HepG2 (cell line): ENCODE results near the gene SLC25A19. TPM values are rescaled to one million over a fixed set of nuclear protein-coding genes. Genes with fewer than 3 reads are reported as not detected.
A peak's percentile ranks its signal among the peaks of the same experiment; 100 is the strongest.

Source experiments
- HNF4G ChIP-seq, 2 experiments: sonication (generic) in 1 of 2; formaldehyde crosslinking in 1 of 2; IDR thresholded peaks; 2 replicates each; pipeline versions ENCODE4 v1.4.0 to v1.6.1; 2011 to 2020; ENCODE audit warnings: borderline replicate concordance in 2 of 2, low read depth in 2 of 2, mild to moderate bottlenecking in 2 of 2, low read length in 1 of 2, missing genetic modification reagents in 1 of 2, moderate library complexity in 1 of 2
- JUN ChIP-seq: sonication (generic); formaldehyde crosslinking; IDR thresholded peaks from 2 replicates; pipeline ENCODE4 v1.4.0; 2020; ENCODE audit warnings: mild to moderate bottlenecking, missing genetic modification reagents
- MXI1 ChIP-seq: IDR thresholded peaks from 3 replicates; pipeline ENCODE4 v1.6.1; 2012; ENCODE audit warnings: low read depth, low read length, inconsistent platforms, borderline replicate concordance
- NPAS2 ChIP-seq: sonication (generic); formaldehyde crosslinking; IDR thresholded peaks from 2 replicates; pipeline ENCODE4 v1.8.0; 2022; ENCODE audit warnings: mild to moderate bottlenecking, missing genetic modification reagents, borderline replicate concordance
- RARG ChIP-seq: sonication (generic); formaldehyde crosslinking; IDR thresholded peaks from 2 replicates; pipeline ENCODE4 v1.4.0; 2020; ENCODE audit warnings: low read depth, mild to moderate bottlenecking, missing genetic modification reagents
- ZNF232 ChIP-seq: sonication (generic); formaldehyde crosslinking; IDR thresholded peaks from 2 replicates; pipeline ENCODE4 v1.4.0; 2020; ENCODE audit warnings: missing genetic modification reagents, borderline replicate concordance
- ZNF501 ChIP-seq: sonication (generic); formaldehyde crosslinking; IDR thresholded peaks from 2 replicates; pipeline ENCODE4 v1.5.1; 2020; ENCODE audit warnings: mild to moderate bottlenecking, moderate library complexity, missing genetic modification reagents
- ZNF782 ChIP-seq: sonication (generic); formaldehyde crosslinking; IDR thresholded peaks from 2 replicates; pipeline ENCODE4 v1.4.0; 2020; ENCODE audit warnings: missing genetic modification reagents, mild to moderate bottlenecking, borderline replicate concordance
- ZNF790 ChIP-seq: sonication (generic); formaldehyde crosslinking; IDR thresholded peaks from 2 replicates; pipeline ENCODE4 v1.8.0; 2022; ENCODE audit warnings: missing genetic modification reagents, mild to moderate bottlenecking, borderline replicate concordance
- polyA plus RNA-seq, 8 experiments: library from polyadenylated mRNA; depleted of rRNA in 3 of 8; stranded (reverse) in 7 of 8; unstranded in 1 of 8; fragments of >200 nt; fragmentation: Illumina TruSeq in 4 of 8; extraction: Trizol in 4 of 8; gene quantifications; 2 replicates each; pipeline versions ENCODE4 v1.2.1 to v1.2.3, GENCODE V29; 2011 to 2016; ENCODE audit warnings: low read depth in 4 of 8, missing spikeins in 1 of 8, mixed read lengths in 1 of 8; ENCODE audit not compliant: insufficient read depth in 1 of 8
- total RNA-seq, 5 experiments: library from RNA; depleted of rRNA; stranded (reverse); fragments of >200 nt; fragmentation: Illumina TruSeq; extraction: Trizol; gene quantifications; 2 replicates each; pipeline ENCODE4 v1.2.3, GENCODE V29; 2016; ENCODE audit warnings: low read depth in 1 of 5
- TF ChIP-seq, protein P1 (sequence below): sonication (generic); formaldehyde crosslinking; IDR thresholded peaks from 2 replicates; pipeline ENCODE4 v1.4.0; 2020; ENCODE audit warnings: missing genetic modification reagents, borderline replicate concordance
- TF ChIP-seq, protein P2 (sequence below): IDR thresholded peaks from 2 replicates; pipeline ENCODE4 v1.6.1; 2016; ENCODE audit warnings: mild to moderate bottlenecking, missing biosample characterization, missing genetic modification reagents
- TF ChIP-seq, protein P3 (sequence below): sonication (generic); formaldehyde crosslinking; IDR thresholded peaks from one replicate; pipeline ENCODE4 v1.5.1; 2020; ENCODE audit warnings: mild to moderate bottlenecking, missing genetic modification reagents; ENCODE audit errors: not compliant biosample characterization
- TF ChIP-seq, protein P4 (sequence below): sonication (generic); formaldehyde crosslinking; IDR thresholded peaks from 2 replicates; pipeline ENCODE4 v1.4.0; 2020; ENCODE audit warnings: missing genetic modification reagents

SLC25A19 gene
- total and polyA plus RNA-seq, 2 of the 13 experiments (the other 11 are each of a cell fraction or from before 2014, with no cell fraction given): 24.4 to 41.4 TPM

DNA sequence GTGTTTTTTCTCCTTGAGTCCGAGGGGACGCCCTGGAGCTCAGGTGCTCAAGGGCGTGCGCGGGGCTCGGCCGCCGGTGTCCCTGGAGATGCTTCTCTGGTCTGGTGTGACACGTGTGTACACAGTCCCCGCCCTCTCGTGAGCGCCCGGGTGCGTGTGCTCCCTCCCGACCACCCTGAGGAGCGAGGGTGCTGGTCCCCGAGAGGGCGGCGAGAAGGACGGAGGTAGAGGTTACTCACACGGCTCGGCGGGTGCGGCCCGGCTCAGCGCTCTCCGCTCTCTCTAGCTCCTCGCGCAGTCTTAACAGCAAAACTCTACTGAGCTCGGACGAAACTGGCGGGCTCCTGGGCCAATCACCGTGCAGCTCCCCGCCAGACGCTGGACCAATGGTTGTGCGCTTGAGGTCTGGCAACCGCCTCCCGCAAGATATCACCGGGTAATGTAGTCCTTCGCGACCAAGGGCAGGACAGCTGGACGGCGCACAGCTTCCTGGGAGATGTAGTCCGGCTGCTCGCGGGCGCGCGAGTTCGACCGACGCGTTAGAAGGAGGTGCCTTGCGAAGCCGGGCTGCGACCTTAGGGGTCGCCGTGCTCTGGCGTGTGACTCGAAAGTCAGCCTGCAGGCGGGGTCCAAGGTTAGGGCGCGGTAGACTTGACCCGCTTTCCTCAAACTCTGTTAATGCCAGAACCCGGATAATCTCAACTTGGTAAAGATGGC is at the start of gene SLC25A19 (continued):
- TF ChIP-seq NPAS2 (CRISPR knock-in tag) (no peak), ZNF501 (peak; percentile 98), RARG (CRISPR knock-in tag) (no peak), HNF4G (IDR thresholded peaks at IDR 0.05; ENCODE audit: borderline replicate concordance, low read depth, low read length) (peak; percentile 21; the same call in 1 of the 2 replicates), HNF4G (CRISPR knock-in tag; IDR thresholded peaks at IDR 0.05; ENCODE audit: borderline replicate concordance, low read depth) (no peak; the same call in 1 of the 2 replicates), ZNF790 (CRISPR knock-in tag) (no peak), MXI1 (peak; percentile 62; the same call in 2 of the 3 replicates), ZNF232 (peak; percentile 60; the same call in 1 of the 2 replicates), JUN (peak; percentile 65; the same call in 1 of the 2 replicates), ZNF782 (CRISPR knock-in tag) (peak; percentile 82; the same call in 1 of the 2 replicates)
- TF ChIP-seq, protein P1, sequence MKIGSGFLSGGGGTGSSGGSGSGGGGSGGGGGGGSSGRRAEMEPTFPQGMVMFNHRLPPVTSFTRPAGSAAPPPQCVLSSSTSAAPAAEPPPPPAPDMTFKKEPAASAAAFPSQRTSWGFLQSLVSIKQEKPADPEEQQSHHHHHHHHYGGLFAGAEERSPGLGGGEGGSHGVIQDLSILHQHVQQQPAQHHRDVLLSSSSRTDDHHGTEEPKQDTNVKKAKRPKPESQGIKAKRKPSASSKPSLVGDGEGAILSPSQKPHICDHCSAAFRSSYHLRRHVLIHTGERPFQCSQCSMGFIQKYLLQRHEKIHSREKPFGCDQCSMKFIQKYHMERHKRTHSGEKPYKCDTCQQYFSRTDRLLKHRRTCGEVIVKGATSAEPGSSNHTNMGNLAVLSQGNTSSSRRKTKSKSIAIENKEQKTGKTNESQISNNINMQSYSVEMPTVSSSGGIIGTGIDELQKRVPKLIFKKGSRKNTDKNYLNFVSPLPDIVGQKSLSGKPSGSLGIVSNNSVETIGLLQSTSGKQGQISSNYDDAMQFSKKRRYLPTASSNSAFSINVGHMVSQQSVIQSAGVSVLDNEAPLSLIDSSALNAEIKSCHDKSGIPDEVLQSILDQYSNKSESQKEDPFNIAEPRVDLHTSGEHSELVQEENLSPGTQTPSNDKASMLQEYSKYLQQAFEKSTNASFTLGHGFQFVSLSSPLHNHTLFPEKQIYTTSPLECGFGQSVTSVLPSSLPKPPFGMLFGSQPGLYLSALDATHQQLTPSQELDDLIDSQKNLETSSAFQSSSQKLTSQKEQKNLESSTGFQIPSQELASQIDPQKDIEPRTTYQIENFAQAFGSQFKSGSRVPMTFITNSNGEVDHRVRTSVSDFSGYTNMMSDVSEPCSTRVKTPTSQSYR: peak; percentile 3; the same call in 1 of the 2 replicates
- TF ChIP-seq, protein P2, sequence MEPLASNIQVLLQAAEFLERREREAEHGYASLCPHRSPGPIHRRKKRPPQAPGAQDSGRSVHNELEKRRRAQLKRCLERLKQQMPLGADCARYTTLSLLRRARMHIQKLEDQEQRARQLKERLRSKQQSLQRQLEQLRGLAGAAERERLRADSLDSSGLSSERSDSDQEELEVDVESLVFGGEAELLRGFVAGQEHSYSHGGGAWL (CRISPR knock-in tag): peak; percentile 93; the same call in 1 of the 2 replicates
- TF ChIP-seq, protein P3, sequence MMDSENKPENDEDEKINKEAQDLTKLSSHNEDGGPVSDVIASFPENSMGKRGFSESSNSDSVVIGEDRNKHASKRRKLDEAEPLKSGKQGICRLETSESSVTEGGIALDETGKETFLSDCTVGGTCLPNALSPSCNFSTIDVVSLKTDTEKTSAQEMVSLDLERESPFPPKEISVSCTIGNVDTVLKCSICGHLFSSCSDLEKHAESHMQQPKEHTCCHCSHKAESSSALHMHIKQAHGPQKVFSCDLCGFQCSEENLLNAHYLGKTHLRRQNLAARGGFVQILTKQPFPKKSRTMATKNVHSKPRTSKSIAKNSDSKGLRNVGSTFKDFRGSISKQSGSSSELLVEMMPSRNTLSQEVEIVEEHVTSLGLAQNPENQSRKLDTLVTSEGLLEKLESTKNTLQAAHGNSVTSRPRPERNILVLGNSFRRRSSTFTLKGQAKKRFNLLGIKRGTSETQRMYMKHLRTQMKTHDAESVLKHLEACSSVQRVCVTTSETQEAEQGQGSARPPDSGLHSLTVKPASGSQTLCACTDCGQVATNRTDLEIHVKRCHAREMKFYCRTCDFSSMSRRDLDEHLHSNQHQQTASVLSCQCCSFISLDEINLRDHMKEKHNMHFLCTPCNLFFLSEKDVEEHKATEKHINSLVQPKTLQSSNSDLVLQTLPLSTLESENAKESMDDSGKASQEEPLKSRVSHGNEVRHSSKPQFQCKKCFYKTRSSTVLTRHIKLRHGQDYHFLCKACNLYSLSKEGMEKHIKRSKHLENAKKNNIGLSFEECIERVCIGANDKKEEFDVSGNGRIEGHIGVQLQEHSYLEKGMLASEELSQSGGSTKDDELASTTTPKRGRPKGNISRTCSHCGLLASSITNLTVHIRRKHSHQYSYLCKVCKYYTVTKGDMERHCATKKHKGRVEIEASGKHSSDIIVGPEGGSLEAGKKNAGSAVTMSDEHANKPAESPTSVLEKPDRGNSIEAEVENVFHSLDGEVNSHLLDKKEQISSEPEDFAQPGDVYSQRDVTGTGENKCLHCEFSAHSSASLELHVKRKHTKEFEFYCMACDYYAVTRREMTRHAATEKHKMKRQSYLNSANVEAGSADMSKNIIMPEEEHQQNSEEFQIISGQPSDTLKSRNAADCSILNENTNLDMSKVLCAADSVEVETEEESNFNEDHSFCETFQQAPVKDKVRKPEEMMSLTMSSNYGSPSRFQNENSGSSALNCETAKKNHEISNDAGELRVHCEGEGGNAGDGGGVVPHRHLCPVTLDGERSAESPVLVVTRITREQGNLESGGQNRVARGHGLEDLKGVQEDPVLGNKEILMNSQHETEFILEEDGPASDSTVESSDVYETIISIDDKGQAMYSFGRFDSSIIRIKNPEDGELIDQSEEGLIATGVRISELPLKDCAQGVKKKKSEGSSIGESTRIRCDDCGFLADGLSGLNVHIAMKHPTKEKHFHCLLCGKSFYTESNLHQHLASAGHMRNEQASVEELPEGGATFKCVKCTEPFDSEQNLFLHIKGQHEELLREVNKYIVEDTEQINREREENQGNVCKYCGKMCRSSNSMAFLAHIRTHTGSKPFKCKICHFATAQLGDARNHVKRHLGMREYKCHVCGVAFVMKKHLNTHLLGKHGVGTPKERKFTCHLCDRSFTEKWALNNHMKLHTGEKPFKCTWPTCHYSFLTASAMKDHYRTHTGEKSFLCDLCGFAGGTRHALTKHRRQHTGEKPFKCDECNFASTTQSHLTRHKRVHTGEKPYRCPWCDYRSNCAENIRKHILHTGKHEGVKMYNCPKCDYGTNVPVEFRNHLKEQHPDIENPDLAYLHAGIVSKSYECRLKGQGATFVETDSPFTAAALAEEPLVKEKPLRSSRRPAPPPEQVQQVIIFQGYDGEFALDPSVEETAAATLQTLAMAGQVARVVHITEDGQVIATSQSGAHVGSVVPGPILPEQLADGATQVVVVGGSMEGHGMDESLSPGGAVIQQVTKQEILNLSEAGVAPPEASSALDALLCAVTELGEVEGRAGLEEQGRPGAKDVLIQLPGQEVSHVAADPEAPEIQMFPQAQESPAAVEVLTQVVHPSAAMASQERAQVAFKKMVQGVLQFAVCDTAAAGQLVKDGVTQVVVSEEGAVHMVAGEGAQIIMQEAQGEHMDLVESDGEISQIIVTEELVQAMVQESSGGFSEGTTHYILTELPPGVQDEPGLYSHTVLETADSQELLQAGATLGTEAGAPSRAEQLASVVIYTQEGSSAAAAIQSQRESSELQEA (CRISPR knock-in tag): peak; percentile 84
- TF ChIP-seq, protein P4, sequence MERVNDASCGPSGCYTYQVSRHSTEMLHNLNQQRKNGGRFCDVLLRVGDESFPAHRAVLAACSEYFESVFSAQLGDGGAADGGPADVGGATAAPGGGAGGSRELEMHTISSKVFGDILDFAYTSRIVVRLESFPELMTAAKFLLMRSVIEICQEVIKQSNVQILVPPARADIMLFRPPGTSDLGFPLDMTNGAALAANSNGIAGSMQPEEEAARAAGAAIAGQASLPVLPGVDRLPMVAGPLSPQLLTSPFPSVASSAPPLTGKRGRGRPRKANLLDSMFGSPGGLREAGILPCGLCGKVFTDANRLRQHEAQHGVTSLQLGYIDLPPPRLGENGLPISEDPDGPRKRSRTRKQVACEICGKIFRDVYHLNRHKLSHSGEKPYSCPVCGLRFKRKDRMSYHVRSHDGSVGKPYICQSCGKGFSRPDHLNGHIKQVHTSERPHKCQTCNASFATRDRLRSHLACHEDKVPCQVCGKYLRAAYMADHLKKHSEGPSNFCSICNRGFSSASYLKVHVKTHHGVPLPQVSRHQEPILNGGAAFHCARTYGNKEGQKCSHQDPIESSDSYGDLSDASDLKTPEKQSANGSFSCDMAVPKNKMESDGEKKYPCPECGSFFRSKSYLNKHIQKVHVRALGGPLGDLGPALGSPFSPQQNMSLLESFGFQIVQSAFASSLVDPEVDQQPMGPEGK (CRISPR knock-in tag): peak; percentile 25; the same call in 1 of the 2 replicates
